Measurements from ENCODE around the gene HIVEP3.

GRCh38 chr1:41799723-41800122, 119.0 kb downstream of the HIVEP3 start:
- no peak for TF ChIP-seq CTCF (IDR thresholded peaks at IDR 0.05; ENCODE audit: insufficient read depth, low read depth, low read length)
- TF ChIP-seq EZH2 (IDR thresholded peaks at IDR 0.05; ENCODE audit: insufficient read depth, low read length) = no peak

Measured in astrocyte (in vitro differentiated cells and primary cell).